HTERT RPE-1 (cell line): ENCODE results near the gene IQSEC1.
"Not testable (repeated sequence)": the region's sequence is repeated elsewhere in the genome, so short reads cannot be mapped to it uniquely, and the experiment has no call there.

Source experiments
- in situ Hi-C: fragments of 300-500 bp; cut with MboI; formaldehyde crosslinking; loops from 4 replicates; pipeline ENCODE4 v1.14.3; 2020; ENCODE audit warnings: low sequenced_read_pairs

The IQSEC1 gene

GRCh38 chr3:12882336-12883310, 190.6 kb downstream of the IQSEC1 start:
- in situ Hi-C loops, result no loop called here

GRCh38 chr3:12881858-12882257, 191.4 kb downstream of the IQSEC1 start:
- in situ Hi-C loops, result not testable (repeated sequence)

- in situ Hi-C loops, result no loop called here
Measured at GRCh38 chr3:12879191-12879815, 193.9 kb downstream of the IQSEC1 start.

- in situ Hi-C loops, result not testable (repeated sequence)
Measured at GRCh38 chr3:12878758-12879157, 194.5 kb downstream of the IQSEC1 start.

GRCh38 chr3:12878141-12878574, 195.1 kb downstream of the IQSEC1 start:
- in situ Hi-C loops, result no loop called here

GRCh38 chr3:12877040-12877439, 196.2 kb downstream of the IQSEC1 start:
- in situ Hi-C loops, result no loop called here

- in situ Hi-C loops, result no loop called here
Measured at GRCh38 chr3:12875857-12876836, 197.1 kb downstream of the IQSEC1 start.

GRCh38 chr3:12871404-12871983, 201.7 kb downstream of the IQSEC1 start:
- in situ Hi-C loops, result no loop called here

- in situ Hi-C loops, result no loop called here
Measured at GRCh38 chr3:12870942-12871341, 202.3 kb downstream of the IQSEC1 start.

GRCh38 chr3:12869035-12869621, 204.1 kb downstream of the IQSEC1 start:
- in situ Hi-C loops, result no loop called here

- in situ Hi-C loops, result no loop called here
Measured at GRCh38 chr3:12868039-12869034, 204.9 kb downstream of the IQSEC1 start.

GRCh38 chr3:12866836-12867235, 206.4 kb downstream of the IQSEC1 start:
- in situ Hi-C loops, result no loop called here

GRCh38 chr3:12865271-12865670, 208.0 kb downstream of the IQSEC1 start:
- in situ Hi-C loops, result no loop called here

- in situ Hi-C loops, result no loop called here
Measured at GRCh38 chr3:12862387-12862786, 210.8 kb downstream of the IQSEC1 start.

GRCh38 chr3:12861611-12862010, 211.6 kb downstream of the IQSEC1 start:
- in situ Hi-C loops, result no loop called here

GRCh38 chr3:12859840-12860239, 213.4 kb downstream of the IQSEC1 start:
- in situ Hi-C loops, result no loop called here

- in situ Hi-C loops, result no loop called here
Measured at GRCh38 chr3:12856626-12857025, 216.6 kb downstream of the IQSEC1 start.

- in situ Hi-C loops, result no loop called here
Measured at GRCh38 chr3:12854565-12854964, 218.7 kb downstream of the IQSEC1 start.

GRCh38 chr3:12853847-12854246, 219.4 kb downstream of the IQSEC1 start:
- in situ Hi-C loops, result not testable (repeated sequence)
